HG03060 (cell line): ENCODE measurements around the gene PLA2G4C.
"Not testable (repeated sequence)": the region's sequence is repeated elsewhere in the genome, so short reads cannot be mapped to it uniquely, and the experiment has no call there.

Experiments
- ATAC-seq: cut with Tn5 transposase; IDR thresholded peaks from one replicate; pipeline ENCODE4 v1.9.1; 2021; ENCODE audit warnings: low read depth, moderate number of reproducible peaks; ENCODE audit not compliant: unreplicated experiment

PLA2G4C gene

DNA sequence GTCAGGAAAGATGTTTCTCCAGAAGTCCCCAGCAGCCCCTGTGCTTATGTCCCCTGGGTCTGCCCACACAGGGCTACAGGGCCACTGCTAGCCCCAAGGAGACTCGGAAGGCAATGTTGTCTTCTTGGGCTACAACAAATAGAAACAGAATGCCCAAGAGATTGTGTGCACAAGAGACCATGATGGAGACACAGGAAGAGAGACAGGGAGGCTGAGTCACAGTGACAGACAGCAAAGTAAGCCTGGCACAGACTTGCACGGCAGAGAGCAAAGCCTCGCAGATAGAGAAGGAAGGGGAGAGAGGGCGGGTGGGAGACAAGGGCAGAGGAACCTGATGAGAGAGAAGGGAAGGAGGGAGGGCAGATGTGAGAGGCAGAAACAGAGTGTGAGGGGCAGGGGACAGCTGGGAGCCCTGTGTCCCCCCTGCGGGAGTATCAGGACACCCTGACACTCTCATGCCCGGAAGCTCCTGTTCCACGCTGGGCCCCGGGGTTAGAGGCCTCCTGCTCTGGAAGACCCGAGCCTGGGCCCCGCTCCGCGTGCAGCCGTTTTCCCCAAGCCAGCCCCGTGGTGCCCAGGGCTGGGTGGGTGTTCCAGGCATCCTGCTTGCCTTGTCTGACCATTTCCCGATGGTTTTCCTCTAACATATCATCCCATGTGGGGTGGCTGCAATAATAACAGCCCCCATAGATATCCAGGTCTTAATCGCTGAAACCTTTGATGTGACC lies 2.7 kb upstream of the PLA2G4C start:
- no peak for ATAC-seq

DNA sequence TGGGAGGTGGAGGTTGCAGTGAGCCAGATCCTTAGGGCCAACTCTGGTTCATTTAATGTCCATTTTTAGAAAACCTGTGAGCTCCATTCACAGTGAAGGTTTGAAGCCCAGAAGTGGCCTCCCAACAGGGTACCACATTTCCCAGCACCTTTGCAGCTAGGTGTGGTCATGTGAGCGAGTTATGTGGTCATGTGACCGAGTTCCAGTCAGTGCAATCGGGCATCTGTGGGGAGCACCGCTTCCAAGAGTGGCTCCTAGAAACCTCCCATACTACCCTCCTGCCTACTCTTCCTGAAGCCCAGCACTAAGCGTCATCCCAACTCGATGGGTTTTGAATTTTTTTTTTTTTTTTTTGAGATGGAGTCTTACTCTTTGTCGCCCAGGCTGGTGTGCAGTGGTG lies 663 bp upstream of the PLA2G4C start:
- no peak for ATAC-seq

DNA sequence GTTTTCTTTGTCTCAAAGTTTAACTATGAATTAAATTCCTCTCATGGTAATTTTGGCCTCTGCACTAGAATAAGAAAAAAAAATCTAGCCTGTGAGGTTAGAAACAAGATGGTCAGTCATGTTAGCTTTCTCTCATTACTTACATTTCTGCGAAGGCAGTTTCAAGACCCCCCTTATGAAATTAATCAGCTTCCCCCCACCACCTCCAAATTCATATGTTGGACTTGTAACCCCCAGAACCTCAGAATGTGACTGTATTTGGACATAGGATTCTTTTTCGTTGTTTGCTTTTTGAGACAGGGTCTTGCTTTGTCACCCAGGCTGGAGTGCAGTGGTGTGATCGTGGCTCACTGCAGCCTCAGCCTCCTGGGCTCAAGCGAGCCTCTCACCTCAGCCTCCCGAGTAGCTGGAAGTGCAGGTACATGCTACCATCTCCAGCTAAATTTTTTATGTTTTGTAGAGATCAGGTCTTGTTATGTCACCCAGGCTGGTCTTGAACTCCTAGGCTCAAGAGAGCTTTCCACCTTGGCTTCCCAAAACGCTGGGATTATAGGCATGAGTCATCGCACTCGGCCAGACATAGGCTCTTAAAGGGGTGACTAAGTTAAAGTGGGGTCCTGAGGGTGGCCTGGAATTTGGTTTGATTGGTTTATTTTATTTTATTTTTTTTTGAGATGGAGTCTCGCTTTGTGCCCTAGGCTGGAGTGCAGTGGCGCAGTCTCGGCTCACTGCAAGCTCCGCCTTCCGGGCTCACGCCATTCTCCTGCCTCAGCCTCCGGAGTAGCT lies 1.4 kb downstream of the PLA2G4C start:
- ATAC-seq: no peak

DNA sequence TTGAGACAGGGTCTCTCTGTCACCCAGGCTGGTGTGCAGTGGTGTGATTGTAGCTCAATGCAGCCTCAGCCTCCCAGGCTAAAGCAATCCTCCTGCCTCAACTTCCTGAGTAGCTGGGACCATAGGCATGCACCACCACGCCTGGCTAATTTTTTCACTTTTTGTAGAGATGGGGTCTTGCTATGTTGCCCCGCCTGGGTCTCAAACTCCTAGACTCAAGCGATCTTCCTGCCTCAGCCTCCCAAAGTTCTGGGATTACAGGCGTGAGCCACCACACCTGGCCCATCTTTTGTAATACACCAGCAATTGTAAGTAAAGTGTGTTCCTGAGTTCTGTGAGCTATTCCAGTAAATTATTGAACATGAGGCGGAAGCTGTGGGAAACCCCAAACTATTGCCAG lies 6.7 kb downstream of the PLA2G4C start:
- ATAC-seq: no peak

DNA sequence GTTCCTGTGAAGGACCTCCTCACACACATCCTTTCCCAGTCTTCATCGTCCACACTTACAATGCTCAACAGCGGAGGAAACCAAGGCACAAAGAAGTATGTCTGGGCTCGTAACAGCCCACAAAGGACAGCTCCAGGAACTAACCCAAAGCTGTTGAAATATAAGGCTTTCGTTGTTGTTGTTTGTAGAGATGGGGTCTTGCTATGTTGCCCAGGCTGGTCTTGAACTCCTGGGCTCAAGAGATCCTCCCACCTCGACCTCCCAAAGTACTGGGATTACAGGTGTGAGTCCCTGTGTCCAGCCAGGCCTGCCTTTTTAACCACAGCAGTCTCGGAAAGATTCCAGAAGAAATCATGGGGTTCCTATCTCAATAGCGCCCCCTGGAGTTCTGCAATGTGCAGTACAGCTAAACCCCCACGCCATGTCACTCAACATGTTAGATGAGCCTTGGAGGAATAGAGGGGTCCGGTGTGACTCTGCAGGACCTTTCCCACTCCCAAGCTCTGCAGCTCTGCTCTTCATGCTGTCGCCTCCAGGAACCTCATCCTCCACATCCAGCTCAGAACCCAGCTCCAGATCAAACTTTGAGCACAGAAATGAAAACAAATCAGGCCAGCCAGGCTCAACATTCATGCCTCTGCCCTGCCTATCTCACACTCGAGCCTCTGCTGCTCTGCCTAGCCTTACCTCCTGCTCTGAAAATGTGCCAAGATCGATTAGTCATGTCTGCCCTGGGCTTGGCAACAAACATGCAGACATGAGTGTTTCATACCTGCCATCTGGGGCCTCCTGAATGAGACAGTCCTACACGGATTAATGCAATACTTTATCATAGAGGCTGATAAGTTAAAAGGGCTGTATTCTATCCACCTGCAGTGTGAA lies 7.5 kb downstream of the PLA2G4C start:
- ATAC-seq: no peak

DNA sequence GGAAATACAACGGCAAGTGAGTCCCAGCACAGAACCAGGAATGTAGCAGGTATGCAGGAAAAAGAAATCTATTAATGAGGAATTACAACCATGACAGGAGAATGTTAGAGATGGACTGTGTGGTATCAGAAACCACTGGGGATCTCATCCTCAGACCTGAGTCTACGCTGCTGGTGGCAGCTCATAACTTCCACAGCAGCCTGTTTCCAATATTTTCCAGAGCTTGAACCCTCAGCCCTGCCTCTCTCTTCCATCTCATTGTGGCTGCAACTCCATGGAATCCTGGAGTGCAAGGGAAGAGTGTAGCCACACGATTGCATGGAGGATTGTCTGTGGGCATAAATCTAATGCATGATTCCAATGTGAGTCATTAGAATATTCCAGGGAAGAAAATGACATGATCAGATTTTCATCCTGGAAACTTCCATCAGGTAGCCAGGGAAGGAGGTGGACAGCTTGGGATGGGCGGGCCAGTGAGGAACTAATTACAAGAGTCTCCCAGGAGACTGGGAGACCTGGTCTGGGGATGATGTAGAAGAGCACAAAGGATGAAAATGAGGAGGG lies 14.9 kb downstream of the PLA2G4C start:
- ATAC-seq: no peak

DNA sequence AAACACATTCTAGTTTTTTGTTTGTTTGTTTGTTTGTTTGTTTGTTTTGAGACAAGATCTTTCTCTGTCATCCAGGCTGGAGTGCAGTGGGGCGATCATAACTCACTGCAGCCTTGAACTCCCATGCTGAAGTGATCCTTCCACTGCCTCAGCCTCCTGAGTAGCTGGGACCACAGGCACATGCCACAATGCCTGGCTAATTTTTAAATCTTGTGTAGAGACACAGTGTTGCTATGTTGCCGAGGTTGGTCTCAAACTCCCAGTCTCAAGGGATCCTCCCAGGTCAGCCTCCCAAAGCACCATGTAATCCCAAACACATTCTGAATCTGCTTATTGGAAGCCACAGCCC lies 15.8 kb downstream of the PLA2G4C start:
- ATAC-seq: no peak

DNA sequence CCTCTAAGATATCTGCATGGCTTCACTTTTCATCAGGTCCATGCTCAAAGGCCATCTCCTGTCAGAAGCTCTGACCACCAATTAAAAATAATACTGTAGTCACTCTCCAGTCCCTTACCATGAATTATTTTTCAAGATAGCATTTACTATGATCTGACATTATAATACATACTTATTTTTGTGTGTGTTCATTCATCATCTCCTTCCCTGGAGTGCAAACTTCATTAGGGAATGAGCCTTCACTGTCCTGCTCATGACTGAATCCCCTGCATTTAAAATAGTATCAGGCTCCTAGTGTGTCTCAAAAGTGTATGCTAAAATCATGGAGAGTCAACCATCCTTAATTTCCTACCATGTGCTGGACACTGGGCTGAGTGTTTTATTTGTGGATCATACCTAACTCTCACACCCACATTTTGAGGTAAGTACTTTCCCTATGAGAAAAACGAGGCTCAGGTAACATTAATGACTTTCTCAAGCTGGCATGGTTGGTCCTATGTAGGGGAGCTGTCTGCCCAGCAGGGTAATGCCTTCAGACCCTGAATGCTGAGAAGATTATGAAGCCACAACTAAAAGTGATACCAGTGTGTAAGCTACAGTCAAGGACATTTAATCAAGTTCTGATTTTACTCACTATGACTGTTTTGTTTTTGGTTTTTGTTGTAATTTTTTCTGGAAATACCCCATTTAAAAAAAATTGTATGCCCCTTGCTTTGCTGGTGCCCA lies 16.3 kb downstream of the PLA2G4C start:
- no peak for ATAC-seq

DNA sequence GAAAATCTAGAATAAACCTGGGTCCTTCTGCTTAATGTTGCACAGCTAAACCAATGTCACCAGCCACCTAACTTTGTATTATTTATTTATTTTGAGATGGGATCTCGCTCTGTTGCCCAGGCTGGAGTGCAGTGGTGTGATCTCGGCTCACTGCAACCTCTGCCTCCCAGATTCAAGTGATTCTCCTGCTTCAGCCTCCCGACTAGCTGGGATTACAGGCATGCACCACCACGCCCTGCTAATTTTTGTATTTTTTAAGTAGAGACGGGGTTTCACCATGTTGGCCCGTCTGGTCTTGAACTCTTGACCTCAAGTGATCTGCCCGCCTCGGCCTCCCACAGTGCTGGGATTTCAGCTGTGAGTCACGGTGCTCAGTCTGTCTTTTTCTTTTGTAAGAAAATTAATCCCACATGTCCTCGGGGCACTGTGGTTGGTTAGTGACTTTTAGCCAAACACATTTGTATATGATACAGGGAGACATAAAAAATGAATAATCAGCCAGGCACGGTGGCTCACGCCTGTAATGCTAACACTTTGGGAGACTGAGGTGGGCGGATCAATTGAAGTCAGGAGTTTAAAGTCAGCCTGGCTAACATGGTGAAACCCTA lies 19.4 kb downstream of the PLA2G4C start:
- not testable (repeated sequence) for ATAC-seq

DNA sequence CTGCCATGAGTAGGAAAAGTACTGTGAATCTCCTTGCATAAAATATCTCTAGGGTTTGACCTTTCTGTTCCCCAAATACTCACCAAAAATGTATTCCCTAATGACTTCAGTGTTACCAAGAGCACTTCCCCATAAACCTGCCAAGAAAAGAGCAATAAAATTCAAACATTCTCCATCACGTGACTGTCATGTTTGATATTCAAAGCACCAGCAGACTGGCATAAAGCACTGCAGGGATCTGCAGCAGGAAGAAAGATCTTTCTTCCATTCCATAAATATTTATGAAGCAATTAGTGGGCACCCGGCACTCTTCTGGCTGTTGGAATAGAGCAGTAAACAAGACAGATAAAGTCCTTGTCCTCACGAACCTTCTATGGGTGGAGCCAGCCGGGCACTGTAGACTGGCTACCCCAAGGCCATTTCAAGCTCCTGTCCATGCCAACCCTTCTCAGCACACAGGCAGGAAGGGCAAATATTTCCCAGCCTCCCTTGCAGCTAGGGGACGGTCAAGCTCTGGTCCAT lies 20.3 kb downstream of the PLA2G4C start:
- no peak for ATAC-seq

DNA sequence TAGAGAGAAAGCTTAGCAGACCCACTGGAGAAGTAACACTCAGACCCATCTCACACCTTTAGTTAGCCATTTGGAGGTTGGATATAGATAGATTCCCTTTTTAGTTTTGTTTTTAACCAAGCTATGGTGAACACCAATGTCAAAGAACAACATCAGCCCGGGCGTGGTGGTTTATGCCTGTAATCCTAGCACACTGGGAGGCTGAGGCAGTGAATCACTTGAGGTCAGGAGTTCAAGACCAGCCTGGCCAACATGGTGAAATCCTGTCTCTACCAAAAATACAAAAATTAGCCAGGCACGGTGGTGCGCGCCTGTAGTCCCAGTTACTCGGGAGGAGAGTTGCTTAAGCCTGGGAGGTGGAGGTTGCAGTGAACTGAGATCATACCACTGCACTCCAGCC lies 21.6 kb downstream of the PLA2G4C start:
- not testable (repeated sequence) for ATAC-seq

DNA sequence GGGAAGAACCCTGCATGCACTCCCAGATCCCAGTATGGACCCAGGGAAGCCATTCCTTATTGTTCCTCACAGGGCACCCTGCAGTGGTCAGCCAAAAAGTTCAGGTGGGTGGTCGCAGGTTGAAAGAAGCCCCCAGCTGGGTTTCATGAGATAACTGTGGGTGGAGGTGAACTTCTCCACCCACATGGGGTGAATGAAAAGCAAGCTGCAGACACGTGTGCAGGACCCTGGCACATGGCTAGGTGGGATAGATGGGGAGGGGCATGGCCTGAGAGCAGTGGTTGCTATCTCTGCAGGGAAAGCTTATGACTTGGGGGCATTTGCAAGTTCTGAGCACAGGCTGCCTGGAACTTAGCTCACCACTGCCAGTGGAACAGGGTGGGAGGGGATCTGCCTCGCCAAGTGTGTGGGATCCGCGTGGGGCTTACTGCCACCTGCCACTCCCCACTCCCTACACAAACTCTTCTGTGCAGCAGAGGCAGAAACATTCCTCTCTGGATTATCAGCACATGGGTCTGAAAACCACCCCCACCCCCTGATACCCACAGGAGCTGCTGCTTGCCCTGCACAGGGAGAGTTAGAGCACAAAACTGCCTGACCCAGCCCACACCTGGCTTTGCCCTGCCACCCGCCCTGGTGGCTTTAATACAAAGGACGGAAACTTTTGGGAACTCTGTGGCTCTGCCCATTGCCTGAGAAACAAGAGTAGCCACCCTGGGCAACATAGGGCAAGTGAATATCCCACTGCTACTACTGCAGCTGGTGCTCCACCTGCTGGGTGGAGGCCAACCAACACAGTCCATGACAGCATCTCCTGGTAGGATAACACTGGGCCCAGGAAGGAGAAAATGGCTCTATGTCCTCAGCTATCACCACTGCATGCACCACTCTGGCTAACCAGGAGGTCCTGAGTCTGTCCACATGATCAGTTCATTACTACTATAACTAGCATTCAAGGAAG lies 24.4 kb downstream of the PLA2G4C start:
- no peak for ATAC-seq

DNA sequence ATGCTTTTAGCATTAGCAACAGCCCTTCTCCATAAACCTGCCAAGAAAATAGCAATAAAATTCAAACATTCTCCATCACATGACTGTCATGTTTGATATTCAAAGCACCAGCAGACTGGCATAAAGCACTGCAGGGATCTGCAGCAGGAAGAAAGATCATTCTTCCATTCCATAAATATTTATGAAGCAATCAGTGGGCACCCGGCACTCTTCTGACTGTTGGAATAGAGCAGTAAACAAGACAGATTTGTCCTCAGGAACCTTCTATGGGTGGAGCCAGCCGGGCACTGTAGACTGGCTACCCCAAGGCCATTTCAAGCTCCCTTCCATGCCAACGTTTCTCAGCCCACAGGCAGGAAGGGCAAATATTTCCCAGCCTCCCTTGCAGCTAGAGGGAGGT lies 25.5 kb downstream of the PLA2G4C start:
- no peak for ATAC-seq

DNA sequence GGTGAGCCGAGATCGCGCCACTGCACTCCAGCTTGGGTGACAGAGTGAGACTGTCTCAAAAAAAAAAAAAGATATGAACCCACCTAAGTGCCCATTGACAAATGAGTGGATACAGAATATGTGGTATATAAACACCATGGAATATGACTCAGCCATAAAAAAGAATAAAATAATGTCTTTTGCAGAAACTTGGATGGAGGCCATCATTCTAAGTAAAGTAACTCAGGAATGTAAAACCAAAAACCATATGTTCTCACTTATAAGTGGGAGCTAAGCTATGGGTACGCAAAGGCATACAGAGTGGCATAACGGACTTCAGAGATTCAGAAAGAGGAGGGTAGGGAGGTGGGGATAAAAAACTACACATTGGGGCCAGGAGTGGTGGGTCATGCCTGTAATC lies 29.5 kb downstream of the PLA2G4C start:
- ATAC-seq: no peak

DNA sequence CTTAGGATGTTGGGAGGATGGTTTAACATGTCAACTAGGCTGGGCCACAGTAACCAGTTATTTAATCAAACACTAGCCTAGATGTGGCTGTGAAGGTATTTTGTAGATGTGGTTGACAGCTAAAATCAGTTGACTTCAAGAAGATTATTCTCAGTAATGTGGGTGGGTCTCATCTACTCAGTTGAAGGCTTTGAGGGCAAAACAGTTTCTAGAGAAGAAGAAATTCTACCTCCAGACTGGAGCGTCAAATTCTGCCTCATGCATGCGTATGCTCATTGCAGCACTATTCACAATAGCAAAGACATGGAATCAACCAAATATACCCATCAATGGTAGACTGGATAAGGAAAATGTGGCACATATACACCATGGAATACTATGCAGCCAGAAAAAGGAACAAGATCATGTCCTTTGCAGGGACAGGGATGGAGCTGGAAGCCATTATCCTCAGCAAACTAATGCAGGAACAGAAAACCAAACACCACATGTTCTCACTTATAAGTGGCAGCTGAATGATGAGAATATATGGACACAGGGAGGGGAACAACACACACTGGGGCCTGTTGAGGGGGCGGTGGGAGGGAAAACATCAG lies 40.3 kb downstream of the PLA2G4C start:
- ATAC-seq: not testable (repeated sequence)

DNA sequence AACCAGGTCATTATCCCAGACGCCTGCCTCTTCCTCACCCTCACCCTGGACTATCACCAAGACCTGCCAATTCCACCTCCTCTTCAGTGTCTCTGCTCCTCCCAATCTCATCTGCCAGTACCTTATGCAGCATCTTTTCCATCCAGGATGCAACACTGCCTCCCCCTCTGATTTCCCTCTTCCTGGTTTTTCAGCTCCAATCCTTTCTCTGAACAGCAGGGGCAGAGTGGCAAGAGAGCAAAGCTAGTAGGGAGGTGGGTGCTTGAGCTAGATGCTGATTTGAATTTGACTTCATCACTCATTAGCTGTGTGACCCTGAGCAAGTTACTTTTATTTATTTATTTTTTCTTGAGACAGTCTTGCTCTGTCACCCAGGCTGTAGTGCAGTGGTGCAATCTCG lies 41.2 kb downstream of the PLA2G4C start:
- ATAC-seq: no peak

DNA sequence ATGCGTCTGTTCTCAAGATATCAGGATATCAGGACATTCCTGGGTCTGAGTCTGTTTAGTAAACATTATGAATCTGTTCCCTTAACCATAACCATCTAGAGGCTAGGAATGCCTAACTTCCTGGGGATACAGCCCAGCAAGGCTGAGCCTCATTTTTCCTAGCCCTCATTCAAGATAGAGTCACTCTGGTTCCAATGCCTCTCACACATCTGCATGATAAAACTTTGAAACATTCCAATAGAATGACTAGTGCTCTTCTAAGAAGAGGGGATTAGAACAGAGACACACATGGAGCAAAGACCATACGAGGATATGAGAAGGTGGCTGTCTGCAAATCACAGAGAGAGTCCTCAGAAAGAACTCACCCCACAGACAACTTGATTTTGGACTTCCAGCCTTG lies 46.1 kb downstream of the PLA2G4C start:
- no peak for ATAC-seq
